ENCODE data around the gene GYG1. TPM values are rescaled to one million over a fixed set of nuclear protein-coding genes. Genes with fewer than 3 reads are reported as not detected.

The GYG1 gene
- total RNA-seq, 1 donor from 2014 or later: 26.0 TPM

GRCh38 chr3:148998297-148998696 is 7.0 kb downstream of the GYG1 start:
- H3K9me3 Mint-ChIP-seq (ENCODE audit: low read depth): no peaks in the 10 kb centered on the region
- H3K36me3 Mint-ChIP-seq (ENCODE audit: insufficient read depth): peaks cover 11% of the 10 kb centered on the region
- TF ChIP-seq CTCF (IDR thresholded peaks at IDR 0.05; ENCODE audit: unreplicated experiment): no peak
- no peak overlapping the region for H3K4me3 Mint-ChIP-seq (ENCODE audit: low read depth)
- no peak overlapping the region for H3K27ac Mint-ChIP-seq
- H3K4me1 Mint-ChIP-seq (ENCODE audit: low read depth): peaks cover 1% of the 10 kb centered on the region
- DNase-seq (ENCODE audit: low spot score, unreplicated experiment): no peak
- no peaks in the 10 kb centered on the region for H3K27me3 Mint-ChIP-seq

DNA sequence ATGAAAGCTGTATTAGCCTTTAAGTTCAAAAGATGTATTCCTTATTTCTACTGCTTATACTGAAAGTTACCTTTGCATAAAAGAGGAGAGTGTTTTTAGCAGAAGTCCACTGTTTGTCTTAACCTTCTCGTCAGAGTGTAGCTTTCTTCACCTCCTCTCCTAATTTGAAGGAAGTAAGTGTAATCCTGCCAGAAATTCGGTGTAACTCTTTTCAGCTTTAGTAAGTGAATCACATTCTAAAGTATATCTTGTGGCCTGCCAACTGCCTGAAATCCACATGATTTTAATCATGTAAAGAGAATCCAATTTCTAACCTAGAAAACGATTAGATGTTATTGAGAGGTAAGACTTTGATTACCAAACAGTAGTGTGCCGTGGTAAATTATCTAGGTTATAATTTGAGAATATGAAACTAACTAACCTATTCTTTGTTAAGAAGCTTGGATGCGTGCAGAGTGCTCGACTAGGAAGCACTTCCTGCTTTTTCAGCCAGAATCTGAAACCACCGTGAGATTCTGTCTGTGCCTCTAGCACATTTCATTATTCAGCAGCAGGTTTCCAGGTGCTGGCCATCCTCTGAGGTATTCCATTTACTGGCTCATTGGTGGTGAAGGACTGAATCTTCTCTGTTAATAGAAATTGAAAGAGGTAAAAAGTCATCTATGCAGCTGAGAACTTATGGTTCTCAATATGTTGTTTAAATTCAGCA is 7.5 kb downstream of the GYG1 start:
- H3K27ac Mint-ChIP-seq: peak overlapping the region; percentile 76
- H3K4me3 Mint-ChIP-seq (ENCODE audit: low read depth): no peak overlapping the region
- no peaks in the 10 kb centered on the region for H3K9me3 Mint-ChIP-seq (ENCODE audit: low read depth)
- H3K4me1 Mint-ChIP-seq (ENCODE audit: low read depth): peaks cover 4% of the 10 kb centered on the region
- no peak for DNase-seq (ENCODE audit: low spot score, unreplicated experiment)
- TF ChIP-seq CTCF (IDR thresholded peaks at IDR 0.05; ENCODE audit: unreplicated experiment): no peak
- H3K27me3 Mint-ChIP-seq: no peaks in the 10 kb centered on the region
- peaks cover 11% of the 10 kb centered on the region for H3K36me3 Mint-ChIP-seq (ENCODE audit: insufficient read depth)

- Mint-ChIP-seq H3K9me3 (ENCODE audit: low read depth) (no peaks in the 10 kb centered on the region), H3K36me3 (ENCODE audit: insufficient read depth) (peaks cover 11% of the 10 kb centered on the region), H3K27ac (no peak overlapping the region), H3K4me1 (ENCODE audit: low read depth) (peaks cover 13% of the 10 kb centered on the region), H3K4me3 (ENCODE audit: low read depth) (no peak overlapping the region), H3K27me3 (no peaks in the 10 kb centered on the region)
- TF ChIP-seq CTCF (IDR thresholded peaks at IDR 0.05; ENCODE audit: unreplicated experiment): no peak
- no peak for DNase-seq (ENCODE audit: low spot score, unreplicated experiment)
These were observed 8.5 kb downstream of the GYG1 start for GRCh38 chr3:148999806-149000205.

- DNase-seq (ENCODE audit: low spot score, unreplicated experiment): no peak
- no peak overlapping the region for H3K27ac Mint-ChIP-seq
- no peak overlapping the region for H3K4me3 Mint-ChIP-seq (ENCODE audit: low read depth)
These were observed 8.9 kb downstream of the GYG1 start for GRCh38 chr3:149000206-149000745.

DNA sequence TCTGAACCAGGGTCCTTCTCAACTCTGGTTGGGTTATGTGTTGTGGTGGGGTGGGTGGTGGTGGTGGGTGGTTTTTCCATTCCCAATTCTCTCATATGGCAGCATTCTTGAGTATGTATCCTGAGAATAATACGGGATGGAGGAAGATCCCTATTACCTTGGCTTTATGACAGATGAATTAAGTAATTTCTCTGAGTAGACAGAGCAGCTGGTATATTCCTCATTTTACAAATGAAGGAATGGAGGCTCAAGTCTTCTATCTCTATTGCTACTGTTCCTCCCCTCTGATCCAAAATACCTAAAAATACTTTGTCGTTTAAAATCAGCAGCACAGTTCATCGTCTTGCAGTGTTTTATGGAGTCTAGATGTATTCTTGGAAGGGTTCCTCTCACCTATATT is 10.4 kb downstream of the GYG1 start:
- Mint-ChIP-seq H3K4me1 (ENCODE audit: low read depth) (peaks cover 13% of the 10 kb centered on the region), H3K4me3 (ENCODE audit: low read depth) (no peak overlapping the region), H3K9me3 (ENCODE audit: low read depth) (no peaks in the 10 kb centered on the region), H3K27ac (no peak overlapping the region), H3K36me3 (ENCODE audit: insufficient read depth) (peaks cover 3% of the 10 kb centered on the region), H3K27me3 (no peaks in the 10 kb centered on the region)
- no peak for DNase-seq (ENCODE audit: low spot score, unreplicated experiment)
- TF ChIP-seq CTCF (IDR thresholded peaks at IDR 0.05; ENCODE audit: unreplicated experiment): no peak

More at GRCh38 chr3:149000206-149000745, 8.9 kb downstream of the GYG1 start:
- H3K9me3 Mint-ChIP-seq (ENCODE audit: low read depth): no peaks in the 10 kb centered on the region
- peaks cover 11% of the 10 kb centered on the region for H3K36me3 Mint-ChIP-seq (ENCODE audit: insufficient read depth)
- no peaks in the 10 kb centered on the region for H3K27me3 Mint-ChIP-seq
- no peak for TF ChIP-seq CTCF (IDR thresholded peaks at IDR 0.05; ENCODE audit: unreplicated experiment)
- H3K4me1 Mint-ChIP-seq (ENCODE audit: low read depth): peaks cover 13% of the 10 kb centered on the region
